GM18508 (cell line): ENCODE results near the gene SLFN14.
"Not testable (repeated sequence)": the region's sequence is repeated elsewhere in the genome, so short reads cannot be mapped to it uniquely, and the experiment has no call there.

Source experiments
- ATAC-seq: cut with Tn5 transposase; IDR thresholded peaks from one replicate; pipeline ENCODE4 v1.9.1; 2021; ENCODE audit warnings: moderate number of reproducible peaks; ENCODE audit not compliant: insufficient read depth, unreplicated experiment

Gene SLFN14

DNA sequence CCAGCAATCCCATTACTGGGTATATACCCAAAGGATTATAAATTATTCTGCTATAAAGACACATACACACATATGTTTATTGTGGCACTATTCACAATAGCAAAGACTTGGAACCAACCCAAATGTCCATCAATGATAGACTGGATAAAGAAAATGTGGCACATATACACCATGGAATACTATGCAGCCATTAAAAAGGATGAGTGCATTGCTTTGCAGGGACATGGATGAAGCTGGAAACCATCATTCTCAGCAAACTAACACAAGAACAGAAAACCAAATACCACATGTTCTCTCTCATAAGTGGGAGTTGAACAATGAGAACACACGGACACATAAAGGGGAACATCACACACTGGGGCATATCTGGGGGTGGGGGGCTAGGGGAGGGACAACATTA is 31.3 kb downstream of the SLFN14 start:
- ATAC-seq = not testable (repeated sequence)

DNA sequence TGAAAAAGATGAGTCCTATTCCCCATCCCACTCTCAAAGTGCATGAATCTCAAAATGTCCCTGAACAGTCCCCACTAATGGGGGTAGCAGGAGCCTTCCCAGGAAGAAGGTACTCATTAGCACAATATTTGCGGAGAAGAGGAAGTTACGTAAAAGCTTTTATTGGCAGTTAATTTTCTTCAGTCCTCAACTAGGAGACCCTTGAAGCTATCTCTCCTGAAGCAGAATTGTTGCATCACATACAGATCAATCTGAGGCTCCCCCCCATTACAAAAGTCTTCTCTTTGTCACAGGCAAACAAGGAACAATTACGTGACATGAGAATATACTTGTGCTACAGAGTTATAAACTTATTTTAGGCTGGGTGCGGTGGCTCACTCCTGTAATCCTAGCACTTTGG is 37.3 kb downstream of the SLFN14 start:
- ATAC-seq = no peak

DNA sequence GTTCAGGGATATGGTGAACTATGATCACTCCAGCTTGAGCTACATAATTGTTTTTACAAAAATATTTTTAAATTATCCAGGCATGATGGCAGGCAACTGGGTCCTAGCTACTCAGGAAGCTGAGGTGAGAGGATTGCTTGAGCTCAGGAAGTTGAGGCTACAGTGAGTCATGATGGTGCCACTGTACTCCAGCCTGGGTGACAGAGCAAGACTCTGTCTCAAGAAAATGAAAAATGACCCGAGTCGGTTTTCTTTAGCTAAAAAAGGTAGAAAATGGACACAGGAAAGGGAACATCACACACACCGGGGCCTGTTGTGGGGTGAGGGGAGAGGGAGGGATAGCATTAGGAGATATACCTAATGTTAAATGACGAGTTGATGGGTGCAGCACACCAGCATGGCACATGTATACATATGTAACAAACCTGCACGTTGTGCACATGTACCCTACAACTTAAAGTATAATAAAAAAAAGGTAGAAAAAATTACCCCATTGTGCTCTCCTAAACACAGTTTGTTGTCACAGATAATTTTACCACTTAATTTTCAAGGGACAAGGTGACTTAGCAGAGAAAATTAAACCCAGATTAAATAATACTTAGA is 38.9 kb downstream of the SLFN14 start:
- not testable (repeated sequence) for ATAC-seq

GRCh38 chr17:35521150-35521549 is 39.5 kb downstream of the SLFN14 start:
- no peak for ATAC-seq

GRCh38 chr17:35519906-35520442 is 40.6 kb downstream of the SLFN14 start:
- ATAC-seq = no peak

DNA sequence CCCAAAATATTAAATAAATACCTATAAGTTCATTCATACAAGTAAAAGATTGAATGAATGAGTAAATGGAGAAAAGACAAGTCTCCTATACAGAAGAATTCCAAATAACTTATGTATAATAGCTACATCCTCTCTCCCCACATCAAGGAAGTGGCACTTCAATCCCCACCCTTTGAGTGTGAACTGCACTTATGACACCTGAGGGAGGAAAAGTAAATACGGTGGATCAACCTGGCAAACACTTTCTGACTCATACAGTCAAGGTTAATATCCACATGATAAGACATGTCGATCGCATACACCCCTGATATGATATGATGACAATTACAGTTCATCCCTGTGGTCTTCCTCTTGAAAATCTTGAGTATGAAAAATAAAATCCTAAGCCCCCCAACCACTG is 41.2 kb downstream of the SLFN14 start:
- ATAC-seq = no peak

- ATAC-seq = not testable (repeated sequence)
Observed at GRCh38 chr17:35518431-35518830, 42.2 kb downstream of the SLFN14 start.

- no peak for ATAC-seq
Observed at GRCh38 chr17:35515027-35515426, 45.6 kb downstream of the SLFN14 start.

GRCh38 chr17:35514564-35514963 is 46.1 kb downstream of the SLFN14 start:
- no peak for ATAC-seq
